Ammon's horn (tissue), 1 donor: ENCODE measurements around the gene D2HGDH.
"Not testable (repeated sequence)": the region's sequence is repeated elsewhere in the genome, so short reads cannot be mapped to it uniquely, and the experiment has no call there.

Experiments
- DNase-seq: peaks from one replicate; pipeline ENCODE4 v3.0.0-alpha.2; 2016; ENCODE audit warnings: low spot score

The D2HGDH gene

GRCh38 chr2:241724975-241725870 is 9.2 kb upstream of the D2HGDH start:
- DNase-seq: no peak

GRCh38 chr2:241726459-241726858 is 8.0 kb upstream of the D2HGDH start:
- no peak for DNase-seq

- DNase-seq: no peak
Measured at GRCh38 chr2:241728000-241728399, 6.4 kb upstream of the D2HGDH start.

- DNase-seq: peak; percentile 86
Measured at GRCh38 chr2:241728627-241729026, 5.8 kb upstream of the D2HGDH start.

GRCh38 chr2:241729868-241730267 is 4.6 kb upstream of the D2HGDH start:
- DNase-seq: no peak

- no peak for DNase-seq
Measured at GRCh38 chr2:241730671-241731293, 3.6 kb upstream of the D2HGDH start.

- peak; percentile 46 for DNase-seq
Measured at GRCh38 chr2:241732513-241733186, 1.8 kb upstream of the D2HGDH start.

GRCh38 chr2:241733391-241734207 is 831 bp upstream of the D2HGDH start:
- DNase-seq: no peak

GRCh38 chr2:241734208-241734466 is 293 bp upstream of the D2HGDH start:
- DNase-seq: no peak

GRCh38 chr2:241736111-241736510 is 1.7 kb downstream of the D2HGDH start:
- DNase-seq: no peak

- DNase-seq: no peak
Measured at GRCh38 chr2:241738040-241738686, 3.7 kb downstream of the D2HGDH start.

- DNase-seq: no peak
Measured at GRCh38 chr2:241739177-241739576, 4.7 kb downstream of the D2HGDH start.

- DNase-seq: no peak
Measured at GRCh38 chr2:241739651-241740050, 5.2 kb downstream of the D2HGDH start.

GRCh38 chr2:241741016-241741415 is 6.6 kb downstream of the D2HGDH start:
- DNase-seq: no peak

- no peak for DNase-seq
Measured at GRCh38 chr2:241742320-241742939, 8.0 kb downstream of the D2HGDH start.

- DNase-seq: not testable (repeated sequence)
Measured at GRCh38 chr2:241743008-241743407, 8.6 kb downstream of the D2HGDH start.

GRCh38 chr2:241743620-241744019 is 9.2 kb downstream of the D2HGDH start:
- no peak for DNase-seq

GRCh38 chr2:241744028-241744754 is 9.8 kb downstream of the D2HGDH start:
- DNase-seq: no peak

- no peak for DNase-seq
Measured at GRCh38 chr2:241745276-241745675, 10.8 kb downstream of the D2HGDH start.

- DNase-seq: no peak
Measured at GRCh38 chr2:241746084-241746483, 11.7 kb downstream of the D2HGDH start.
